HEK293T (cell line): ENCODE results near the gene GPX4.

Source experiments
- ARNT ChIP-seq: fragments of 450-650 bp; IDR thresholded peaks from 2 replicates; pipeline ENCODE4 v1.6.1; 2017; ENCODE audit warnings: mild to moderate bottlenecking
- BHLHE40 ChIP-seq: fragments of 450-650 bp; IDR thresholded peaks from 2 replicates; pipeline ENCODE4 v1.6.1; 2016; ENCODE audit warnings: mild to moderate bottlenecking, moderate library complexity, borderline replicate concordance
- CTBP1 ChIP-seq: fragments of 450-650 bp; IDR thresholded peaks from 2 replicates; pipeline ENCODE4 v1.6.1; 2016; ENCODE audit warnings: borderline replicate concordance
- ELF4 ChIP-seq: fragments of 450-650 bp; IDR thresholded peaks from 2 replicates; pipeline ENCODE4 v1.6.1; 2017; ENCODE audit warnings: antibody characterized with exemption
- FOXA1 ChIP-seq: fragments of 450-650 bp; IDR thresholded peaks from 2 replicates; pipeline ENCODE4 v1.6.1; 2016; ENCODE audit warnings: mild to moderate bottlenecking
- FOXK2 ChIP-seq: fragments of 450-650 bp; IDR thresholded peaks from 2 replicates; pipeline ENCODE4 v1.6.1; 2016; ENCODE audit warnings: mild to moderate bottlenecking
- FOXM1 ChIP-seq: fragments of 450-650 bp; IDR thresholded peaks from 2 replicates; pipeline ENCODE4 v1.6.1; 2017; ENCODE audit warnings: mild to moderate bottlenecking, borderline replicate concordance
- L3MBTL2 ChIP-seq: fragments of 450-650 bp; conservative IDR thresholded peaks from 2 replicates; pipeline ENCODE4 v1.6.1; 2016; ENCODE audit warnings: mild to moderate bottlenecking
- LEF1 ChIP-seq: fragments of 450-650 bp; IDR thresholded peaks from 2 replicates; pipeline ENCODE4 v1.6.1; 2017; ENCODE audit warnings: mild to moderate bottlenecking, borderline replicate concordance
- NFRKB ChIP-seq: fragments of 450-650 bp; IDR thresholded peaks from 2 replicates; pipeline ENCODE4 v1.6.1; 2016; ENCODE audit warnings: mild to moderate bottlenecking, moderate library complexity
- PKNOX1 ChIP-seq: fragments of 450-650 bp; IDR thresholded peaks from 2 replicates; pipeline ENCODE4 v1.6.1; 2016
- SP1 ChIP-seq: fragments of 450-650 bp; IDR thresholded peaks from 2 replicates; pipeline ENCODE4 v1.6.1; 2017
- ZNF384 ChIP-seq: fragments of 450-650 bp; IDR thresholded peaks from 2 replicates; pipeline ENCODE4 v1.6.1; 2016

DNA sequence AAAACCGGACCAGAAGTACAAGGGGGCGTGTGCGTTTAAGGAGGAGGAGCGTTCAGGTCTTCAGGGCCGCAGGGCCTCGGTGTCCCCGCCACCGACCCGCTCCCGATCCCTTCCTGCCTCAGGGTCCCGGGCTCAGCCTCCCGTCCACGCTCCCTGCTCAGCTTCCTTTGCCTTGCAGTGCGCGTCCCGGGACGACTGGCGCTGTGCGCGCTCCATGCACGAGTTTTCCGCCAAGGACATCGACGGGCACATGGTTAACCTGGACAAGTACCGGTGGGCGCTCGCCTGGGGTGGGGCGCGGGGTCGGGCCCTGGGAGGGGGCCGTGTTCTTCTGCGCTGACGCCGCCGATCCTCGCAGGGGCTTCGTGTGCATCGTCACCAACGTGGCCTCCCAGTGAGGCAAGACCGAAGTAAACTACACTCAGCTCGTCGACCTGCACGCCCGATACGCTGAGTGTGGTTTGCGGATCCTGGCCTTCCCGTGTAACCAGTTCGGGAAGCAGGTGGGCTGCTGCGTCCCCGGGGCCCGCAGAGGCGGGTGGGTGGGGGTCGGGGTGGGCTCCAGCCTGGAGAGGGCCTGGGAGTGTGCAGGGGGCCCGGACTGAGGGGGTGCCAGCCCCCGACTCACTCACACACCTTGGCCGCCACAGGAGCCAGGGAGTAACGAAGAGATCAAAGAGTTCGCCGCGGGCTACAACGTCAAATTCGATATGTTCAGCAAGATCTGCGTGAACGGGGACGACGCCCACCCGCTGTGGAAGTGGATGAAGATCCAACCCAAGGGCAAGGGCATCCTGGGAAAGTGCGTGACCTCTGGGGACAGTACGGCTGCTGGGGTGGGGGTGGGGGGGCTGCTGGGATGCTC is 1.4 kb downstream of the GPX4 start:
- TF ChIP-seq NFRKB (no peak), LEF1 (no peak), SP1 (no peak), FOXA1 (no peak), FOXM1 (no peak), BHLHE40 (no peak), ELF4 (no peak), FOXK2 (no peak), CTBP1 (no peak), ZNF384 (no peak), ARNT (no peak), PKNOX1 (no peak), L3MBTL2 (peak; percentile 79; the same call in 1 of the 2 replicates)
